ENCODE data around the gene RIT2. TPM values are rescaled to one million over a fixed set of nuclear protein-coding genes. Genes with fewer than 3 reads are reported as not detected.

The RIT2 gene
- total RNA-seq, 4 donors from 2014 or later = not detected

GRCh38 chr18:42961298-42961697 lies 154.2 kb downstream of the RIT2 start:
- H3K9me3 ChIP-seq = no peaks in the 10 kb centered on the region
- in situ Hi-C loops (cut with MboI; ENCODE audit: low sequenced_read_pairs in 4 of 4) = no loop called here
- H3K36me3 ChIP-seq = no peaks in the 10 kb centered on the region
- ATAC-seq (no peak), DNase-seq (no peak)
- TF ChIP-seq POLR2A (IDR thresholded peaks at IDR 0.05) = no peak
- TF ChIP-seq CTCF (IDR thresholded peaks at IDR 0.05 in 4 of 5, conservative IDR thresholded peaks at IDR 0.05 in 1 of 5) = no peak
- H3K4me3 ChIP-seq = no peak overlapping the region
- no peaks in the 10 kb centered on the region for H3K4me1 ChIP-seq
- intact Hi-C loops (cut with DNase I; ENCODE audit: low total_unique reads) = no loop called here
- no peak overlapping the region for H3K27ac ChIP-seq
- H3K27me3 ChIP-seq = no peaks in the 10 kb centered on the region

GRCh38 chr18:42959528-42959927 lies 156.0 kb downstream of the RIT2 start:
- Histone ChIP-seq H3K36me3 (no peaks in the 10 kb centered on the region), H3K4me1 (no peaks in the 10 kb centered on the region), H3K27ac (no peak overlapping the region), H3K27me3 (no peaks in the 10 kb centered on the region), H3K9me3 (no peaks in the 10 kb centered on the region), H3K4me3 (no peak overlapping the region)
- in situ Hi-C loops (cut with MboI; ENCODE audit: low sequenced_read_pairs in 4 of 4) (no loop called here), intact Hi-C loops (cut with DNase I; ENCODE audit: low total_unique reads) (no loop called here)
- TF ChIP-seq POLR2A (IDR thresholded peaks at IDR 0.05) = no peak
- no peak for TF ChIP-seq CTCF (IDR thresholded peaks at IDR 0.05 in 4 of 5, conservative IDR thresholded peaks at IDR 0.05 in 1 of 5)
- ATAC-seq (no peak), DNase-seq (no peak)

DNA sequence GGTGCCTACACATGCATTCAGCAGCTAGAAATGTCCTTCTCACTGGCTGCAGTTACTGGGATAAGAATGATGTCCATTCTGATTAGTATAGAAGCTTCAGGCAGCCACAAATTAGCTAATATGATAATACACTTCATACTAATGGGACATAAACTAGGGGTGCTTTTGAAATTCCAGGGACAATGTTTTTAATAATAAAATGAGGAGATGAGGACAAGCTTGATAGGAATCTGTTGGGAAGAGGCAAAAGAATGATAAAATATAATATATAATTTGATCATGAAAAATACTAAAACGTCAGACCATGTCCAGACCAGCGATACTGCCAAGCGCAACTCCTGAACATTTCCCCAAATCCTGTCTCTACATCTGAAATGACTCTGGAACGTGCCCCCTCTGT lies 157.1 kb downstream of the RIT2 start:
- ATAC-seq = no peak
- no peaks in the 10 kb centered on the region for H3K36me3 ChIP-seq
- DNase-seq = no peak
- H3K27me3 ChIP-seq = no peaks in the 10 kb centered on the region
- H3K9me3 ChIP-seq = no peaks in the 10 kb centered on the region
- no peak overlapping the region for H3K27ac ChIP-seq
- intact Hi-C loops (cut with DNase I; ENCODE audit: low total_unique reads) (no loop called here), in situ Hi-C loops (cut with MboI; ENCODE audit: low sequenced_read_pairs in 4 of 4) (no loop called here)
- TF ChIP-seq POLR2A (IDR thresholded peaks at IDR 0.05) (no peak), CTCF (IDR thresholded peaks at IDR 0.05 in 4 of 5, conservative IDR thresholded peaks at IDR 0.05 in 1 of 5) (no peak)
- no peak overlapping the region for H3K4me3 ChIP-seq
- H3K4me1 ChIP-seq = no peaks in the 10 kb centered on the region

DNA sequence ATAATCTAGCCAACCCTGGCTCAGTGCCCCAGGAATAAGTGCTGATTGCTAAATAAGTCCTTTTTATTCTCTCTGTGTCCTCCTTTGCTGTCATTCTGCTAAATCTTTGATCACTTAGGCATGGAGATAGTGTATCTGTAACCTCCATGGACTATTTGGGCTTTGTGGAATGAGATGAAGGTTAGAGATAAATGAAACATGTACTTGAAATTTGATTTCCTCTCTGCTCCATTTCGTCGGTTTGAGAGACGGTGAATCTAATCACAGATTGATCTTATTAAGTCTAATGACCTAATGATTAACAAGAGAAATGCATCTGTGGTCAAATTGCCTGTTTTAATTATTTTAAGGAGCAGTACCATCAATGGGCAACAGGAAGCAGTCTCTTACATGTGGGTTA lies 159.2 kb downstream of the RIT2 start:
- intact Hi-C loops (cut with DNase I; ENCODE audit: low total_unique reads) (no loop called here), in situ Hi-C loops (cut with MboI; ENCODE audit: low sequenced_read_pairs in 4 of 4) (no loop called here)
- Histone ChIP-seq H3K4me1 (no peaks in the 10 kb centered on the region), H3K9me3 (no peaks in the 10 kb centered on the region), H3K27ac (no peak overlapping the region), H3K4me3 (no peak overlapping the region), H3K27me3 (no peaks in the 10 kb centered on the region), H3K36me3 (no peaks in the 10 kb centered on the region)
- ATAC-seq (no peak), DNase-seq (no peak)
- TF ChIP-seq POLR2A (IDR thresholded peaks at IDR 0.05) (no peak), CTCF (IDR thresholded peaks at IDR 0.05 in 4 of 5, conservative IDR thresholded peaks at IDR 0.05 in 1 of 5) (no peak)

GRCh38 chr18:42954887-42955286 lies 160.6 kb downstream of the RIT2 start:
- no peak for DNase-seq
- Histone ChIP-seq H3K9me3 (no peaks in the 10 kb centered on the region), H3K27me3 (no peaks in the 10 kb centered on the region), H3K36me3 (no peaks in the 10 kb centered on the region), H3K4me3 (no peak overlapping the region), H3K4me1 (no peaks in the 10 kb centered on the region), H3K27ac (no peak overlapping the region)
- no peak for TF ChIP-seq POLR2A (IDR thresholded peaks at IDR 0.05)
- TF ChIP-seq CTCF (IDR thresholded peaks at IDR 0.05 in 4 of 5, conservative IDR thresholded peaks at IDR 0.05 in 1 of 5) = no peak
- in situ Hi-C loops (cut with MboI; ENCODE audit: low sequenced_read_pairs in 4 of 4) (no loop called here), intact Hi-C loops (cut with DNase I; ENCODE audit: low total_unique reads) (no loop called here)
- no peak for ATAC-seq
